NCI-H446 treated with DMSO at 0.1 percent for 48 hours (cell line): ENCODE measurements around the gene CD74.

ENCODE experiments used
- DNase-seq: peaks from one replicate; lab custom pipeline; 2025; lab: John Stamatoyannopoulos, UW

CD74 gene

GRCh38 chr5:150397146-150397781 is 15.4 kb downstream of the CD74 start:
- no peak for DNase-seq

DNA sequence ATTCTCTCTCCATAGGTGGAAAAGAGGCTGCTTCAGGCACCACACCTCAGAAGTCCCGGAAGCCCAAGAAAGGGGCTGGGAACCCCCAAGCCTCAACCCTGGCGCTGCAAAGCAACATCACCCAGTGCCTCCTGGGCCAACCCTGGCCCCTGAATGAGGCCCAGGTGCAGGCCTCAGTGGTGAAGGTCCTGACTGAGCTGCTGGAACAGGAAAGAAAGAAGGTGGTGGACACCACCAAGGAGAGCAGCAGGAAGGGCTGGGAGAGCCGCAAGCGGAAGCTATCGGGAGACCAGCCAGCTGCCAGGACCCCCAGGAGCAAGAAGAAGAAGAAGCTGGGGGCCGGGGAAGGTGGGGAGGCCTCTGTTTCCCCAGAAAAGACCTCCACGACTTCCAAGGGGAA is 16.4 kb downstream of the CD74 start:
- DNase-seq: no peak

- no peak for DNase-seq
These were observed 17.1 kb downstream of the CD74 start for GRCh38 chr5:150395688-150395975.

- no peak for DNase-seq
These were observed 17.6 kb downstream of the CD74 start for GRCh38 chr5:150394912-150395687.

DNA sequence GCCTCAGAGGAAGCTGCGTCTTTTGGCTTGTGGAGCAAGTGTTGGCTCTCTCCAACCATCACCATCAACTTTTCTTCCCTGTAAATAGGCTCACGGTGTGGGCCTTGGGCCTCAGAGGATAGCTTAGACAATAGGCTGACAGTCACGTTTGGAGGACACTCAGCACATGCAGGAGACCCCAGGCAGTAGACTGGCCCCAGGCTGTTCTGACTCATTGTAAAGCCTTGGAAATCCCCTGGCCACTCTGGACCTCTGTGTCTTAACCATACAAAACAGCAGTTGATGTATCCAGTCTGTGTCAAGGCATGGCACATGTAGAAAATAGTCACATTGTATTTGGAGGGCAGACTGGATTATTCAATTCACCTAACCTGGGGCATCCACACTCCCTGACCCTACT is 18.6 kb downstream of the CD74 start:
- no peak for DNase-seq

GRCh38 chr5:150393096-150393645 is 19.5 kb downstream of the CD74 start:
- no peak for DNase-seq

- DNase-seq: no peak
These were observed 20.0 kb downstream of the CD74 start for GRCh38 chr5:150392680-150393079.

DNA sequence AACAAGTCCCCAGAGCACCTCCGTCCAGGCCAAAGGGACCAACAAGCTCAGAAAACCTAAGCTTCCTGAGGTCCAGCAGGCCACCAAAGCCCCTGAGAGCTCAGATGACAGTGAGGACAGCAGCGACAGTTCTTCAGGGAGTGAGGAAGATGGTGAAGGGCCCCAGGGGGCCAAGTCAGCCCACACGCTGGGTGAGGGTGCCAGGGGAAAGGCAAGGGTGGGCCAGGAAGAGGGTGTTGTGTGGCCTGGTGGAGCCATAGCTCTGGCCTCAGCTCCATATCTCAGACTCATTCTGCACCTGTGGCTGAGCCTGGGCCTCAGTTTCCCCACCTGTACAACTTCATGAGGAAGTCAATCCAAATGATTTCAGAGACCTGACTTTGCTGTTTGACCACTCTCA is 20.7 kb downstream of the CD74 start:
- no peak for DNase-seq

DNA sequence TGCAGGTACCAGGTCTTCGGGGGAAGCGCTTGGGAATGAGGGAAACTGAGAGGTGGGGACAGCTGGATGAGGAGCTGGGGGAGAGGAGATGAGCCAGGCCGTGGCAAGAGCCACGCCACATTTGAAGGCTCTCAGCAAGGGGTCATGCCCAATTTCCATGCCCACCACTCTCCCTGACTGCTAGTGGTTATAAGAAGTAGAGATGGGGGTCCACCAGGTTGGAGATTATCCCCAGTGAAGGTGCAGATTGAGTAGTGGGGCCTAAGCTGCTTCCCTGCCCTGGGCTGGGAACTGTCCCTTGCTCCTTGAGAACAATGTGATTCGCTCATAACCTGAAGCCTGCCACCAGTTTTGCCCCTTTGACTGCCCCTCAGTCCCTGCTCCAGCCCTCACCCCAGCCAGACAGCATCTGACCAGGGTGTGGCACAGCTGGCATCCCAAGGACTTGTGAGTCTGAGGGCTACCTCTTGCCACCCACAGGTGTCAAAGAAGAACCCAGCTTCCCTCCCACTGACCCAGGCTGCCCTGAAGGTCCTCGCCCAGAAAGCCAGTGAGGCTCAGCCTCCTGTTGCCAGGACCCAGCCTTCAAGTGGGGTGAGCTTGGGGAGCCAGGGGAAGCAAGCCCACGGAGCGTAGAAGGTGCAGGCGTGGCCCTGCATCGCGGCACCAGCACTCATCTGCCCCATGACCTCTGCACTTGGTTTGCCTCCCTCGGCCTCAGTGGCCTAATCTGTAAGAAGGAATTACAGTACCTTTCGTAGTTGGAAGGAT is 21.5 kb downstream of the CD74 start:
- DNase-seq: no peak

DNA sequence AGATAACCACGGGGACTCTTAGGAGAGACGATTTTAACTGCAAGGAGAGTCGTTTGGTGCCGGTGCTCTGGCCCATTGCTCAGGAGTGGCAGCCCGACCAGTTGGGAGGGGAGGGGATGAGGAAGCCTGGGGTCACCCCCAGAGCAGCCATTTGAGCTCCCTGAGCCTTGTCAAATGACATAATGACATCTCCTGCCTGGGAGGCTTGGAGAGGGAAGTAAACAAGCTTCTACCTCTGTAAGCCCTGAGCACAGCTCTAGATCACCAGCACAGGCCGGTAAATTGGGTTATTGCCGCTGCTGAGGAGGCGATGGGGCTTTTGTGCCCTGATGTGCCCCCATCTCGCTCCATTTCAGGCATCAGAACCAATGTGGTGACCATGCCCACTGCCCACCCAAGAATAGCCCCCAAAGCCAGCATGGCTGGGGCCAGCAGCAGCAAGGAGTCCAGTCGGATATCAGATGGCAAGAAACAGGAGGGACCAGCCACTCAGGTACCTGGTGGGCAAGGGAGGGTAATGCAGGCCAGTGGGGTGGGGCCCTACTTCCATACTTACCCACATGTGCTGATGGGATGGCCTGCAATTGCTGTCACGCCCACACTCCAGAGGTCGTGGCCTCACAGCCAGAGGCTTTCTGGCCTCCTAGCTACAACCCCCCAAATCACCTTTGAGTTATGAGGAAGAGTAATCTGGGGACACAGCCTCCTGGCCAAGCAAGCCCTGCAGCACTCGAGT is 23.0 kb downstream of the CD74 start:
- no peak for DNase-seq

GRCh38 chr5:150386024-150386855 is 26.5 kb downstream of the CD74 start:
- DNase-seq: no peak

GRCh38 chr5:150384701-150385100 is 28.0 kb downstream of the CD74 start:
- no peak for DNase-seq

DNA sequence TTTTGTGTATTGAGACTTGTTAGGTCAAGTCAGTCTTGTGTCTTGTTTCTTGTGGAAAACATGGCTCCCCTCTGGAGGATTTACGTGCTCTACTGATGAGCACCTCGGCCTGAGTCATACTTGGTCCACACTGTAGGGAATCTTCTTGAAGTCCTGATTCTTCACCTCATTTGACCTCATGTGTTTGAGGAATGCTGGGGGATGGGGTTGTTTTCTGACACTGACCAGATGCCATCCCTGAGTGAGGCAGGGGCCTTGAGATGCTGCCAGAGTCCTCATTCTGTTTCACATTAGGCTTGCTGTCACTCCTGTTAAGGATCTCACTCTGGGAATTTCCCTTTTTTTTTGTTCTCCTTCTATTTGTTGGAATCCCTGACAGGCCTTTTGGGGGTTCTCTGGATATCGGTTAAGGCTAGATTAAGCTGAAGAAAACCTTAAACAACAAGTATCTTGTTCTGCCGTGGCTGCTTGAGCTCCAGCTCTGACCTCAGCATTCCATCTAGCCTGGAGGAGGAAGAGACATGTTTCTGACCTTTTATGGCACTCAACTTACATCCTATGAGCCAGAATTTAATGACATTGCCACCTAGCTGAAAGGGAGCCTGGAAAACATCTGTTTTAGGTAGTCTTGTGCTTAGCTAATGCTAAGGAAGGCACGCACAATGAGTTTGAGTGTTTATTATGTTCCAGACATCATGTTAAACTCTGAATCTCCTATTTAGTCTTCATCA is 34.6 kb downstream of the CD74 start:
- no peak for DNase-seq

DNA sequence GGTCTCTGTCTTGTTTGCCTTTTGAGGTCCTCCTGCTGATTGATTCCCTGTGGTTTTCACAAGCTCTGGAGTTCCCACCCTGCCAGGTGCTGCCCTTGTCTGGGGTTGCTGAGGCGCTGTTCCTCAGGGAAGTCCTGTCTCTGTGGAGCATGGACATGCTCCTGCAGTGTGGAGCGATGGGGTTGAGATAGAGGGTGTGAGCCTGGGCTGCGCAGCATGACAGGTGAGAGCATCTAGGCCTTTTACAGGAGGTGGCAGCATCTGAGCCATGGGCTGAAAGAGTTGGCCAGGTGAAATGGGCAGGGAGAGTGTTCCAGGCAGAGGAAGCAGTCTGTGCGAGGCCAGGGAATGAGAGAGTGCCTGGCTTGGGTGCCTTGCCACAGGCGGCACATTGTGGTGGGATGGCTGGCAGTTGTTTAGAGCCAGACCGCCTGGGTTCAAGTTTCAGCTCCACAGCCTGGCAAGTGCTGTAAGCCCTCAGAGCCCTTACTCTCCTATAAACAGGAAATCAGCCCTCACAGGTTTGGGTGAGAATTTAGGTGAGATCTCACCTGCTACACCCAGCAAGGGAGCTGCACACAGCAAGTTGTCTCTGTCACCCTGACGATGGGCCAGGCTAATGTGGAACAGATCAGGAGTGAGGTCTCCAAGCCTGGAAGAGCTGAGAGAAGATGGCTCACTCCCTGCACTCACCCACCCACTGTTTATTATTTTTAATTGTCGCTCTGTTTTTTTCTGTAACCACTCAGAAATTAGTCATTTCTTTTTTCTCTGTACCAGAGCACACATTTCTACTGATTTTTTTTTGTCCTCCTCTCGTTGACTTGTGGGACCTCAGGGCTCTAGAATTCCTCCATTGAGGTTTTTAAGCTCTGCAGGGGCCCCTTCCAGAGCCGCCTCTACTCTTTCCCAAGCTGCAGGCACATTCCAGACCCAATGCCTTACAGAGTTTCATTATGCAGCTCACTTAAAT is 35.6 kb downstream of the CD74 start:
- no peak for DNase-seq

DNA sequence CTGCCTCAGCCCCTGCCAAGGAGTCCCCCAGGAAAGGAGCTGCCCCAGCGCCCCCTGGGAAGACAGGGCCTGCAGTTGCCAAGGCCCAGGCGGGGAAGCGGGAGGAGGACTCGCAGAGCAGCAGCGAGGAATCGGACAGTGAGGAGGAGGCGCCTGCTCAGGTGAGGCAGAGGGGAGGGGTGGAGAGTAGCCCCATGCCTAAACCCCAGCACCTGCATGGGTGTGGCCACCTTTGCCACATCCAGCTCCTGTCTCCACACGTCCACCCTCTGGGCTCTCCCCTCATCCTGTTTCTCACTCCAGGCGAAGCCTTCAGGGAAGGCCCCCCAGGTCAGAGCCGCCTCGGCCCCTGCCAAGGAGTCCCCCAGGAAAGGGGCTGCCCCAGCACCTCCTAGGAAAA is 38.1 kb downstream of the CD74 start:
- no peak for DNase-seq

DNA sequence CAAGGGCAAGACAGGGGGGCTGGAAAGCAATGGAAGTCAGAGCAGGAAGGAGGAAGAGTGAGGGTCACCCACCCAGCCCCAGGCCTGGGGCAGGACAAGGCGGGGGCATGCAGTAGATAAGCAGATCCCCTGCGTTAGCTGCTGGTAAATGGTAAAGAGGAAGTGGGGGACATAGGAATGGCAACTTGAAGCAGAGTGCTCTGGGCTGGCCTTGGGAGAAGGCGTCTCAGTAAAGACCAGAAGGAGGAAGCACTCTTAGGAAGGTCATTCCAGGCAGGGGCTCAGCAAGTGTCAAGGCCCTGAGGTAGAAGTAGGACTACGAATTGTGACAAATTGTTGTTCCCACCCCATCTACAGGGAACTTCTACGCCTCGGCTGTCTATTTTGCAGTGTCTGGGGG is 40.1 kb downstream of the CD74 start:
- DNase-seq: no peak

DNA sequence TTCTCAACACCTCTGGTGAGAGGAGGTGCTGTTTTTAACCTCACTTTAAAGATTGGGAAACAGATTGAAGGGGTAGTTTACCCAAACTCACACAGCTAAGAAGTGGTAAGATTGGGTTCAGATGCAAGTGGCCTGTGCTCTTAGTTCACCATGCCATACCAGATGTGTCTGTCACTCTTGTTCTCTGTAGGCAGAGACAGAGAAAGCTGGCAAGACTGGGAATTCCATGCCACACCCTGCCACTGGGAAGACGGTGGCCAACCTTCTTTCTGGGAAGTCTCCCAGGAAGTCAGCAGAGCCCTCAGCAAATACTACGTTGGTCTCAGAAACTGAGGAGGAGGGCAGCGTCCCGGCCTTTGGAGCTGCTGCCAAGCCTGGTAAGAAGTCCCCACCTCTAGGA is 44.2 kb downstream of the CD74 start:
- no peak for DNase-seq

DNA sequence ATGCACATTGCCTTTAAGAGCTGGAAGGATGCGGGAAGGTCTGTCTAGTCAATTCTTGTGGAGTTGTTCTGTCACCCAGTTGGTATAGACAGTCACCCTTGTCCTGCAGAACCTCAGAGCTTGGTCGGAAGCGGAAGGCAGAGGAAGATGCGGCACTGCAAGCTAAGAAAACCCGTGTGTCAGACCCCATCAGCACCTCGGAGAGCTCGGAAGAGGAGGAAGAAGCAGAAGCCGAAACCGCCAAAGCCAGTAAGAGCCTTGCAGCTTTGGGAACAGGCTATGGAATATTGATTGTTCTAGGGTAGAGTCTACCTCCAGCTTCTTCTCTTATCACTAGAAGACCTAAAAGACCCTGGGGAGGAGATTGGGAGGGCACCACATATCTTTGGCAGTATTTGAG is 48.7 kb downstream of the CD74 start:
- no peak for DNase-seq

DNA sequence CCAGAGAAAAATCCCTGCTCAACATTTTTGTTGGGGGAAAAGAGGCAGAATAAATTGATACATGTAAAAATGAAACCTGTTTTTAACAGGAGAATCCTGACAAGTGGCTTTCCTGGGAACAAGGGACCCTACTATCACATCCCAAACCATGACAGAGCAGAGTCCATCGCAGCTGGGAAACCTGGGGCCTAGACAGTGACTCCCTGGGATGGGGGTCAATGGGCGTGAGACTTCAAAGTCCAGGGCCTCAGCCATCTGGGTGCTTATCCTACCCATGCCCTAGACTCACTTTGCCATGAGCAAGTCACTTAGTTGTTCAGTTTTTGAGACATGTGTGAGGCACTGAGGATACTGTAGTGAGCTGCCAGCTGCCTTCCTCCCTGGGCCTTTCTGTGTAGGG is 49.5 kb downstream of the CD74 start:
- no peak for DNase-seq

GRCh38 chr5:150361301-150361700 is 51.4 kb downstream of the CD74 start:
- DNase-seq: no peak
